T-helper 1 cell treated with Interleukin-12 subunit alpha and Interleukin-12 subunit beta and Interleukin-4 antibody, amounts not matched to agents 30 μg/mL and 1 μg/mL, for 36 hours (primary cell): ENCODE results near the gene P4HA3.

Source experiments
- H3K27ac Mint-ChIP-seq: one replicate; pipeline ENCODE4 v1.8.0; 2021; ENCODE audit warnings: mild to moderate bottlenecking, mixed read lengths
- H3K27me3 Mint-ChIP-seq: one replicate; pipeline ENCODE4 v1.8.0; 2021; ENCODE audit warnings: low read depth, mixed read lengths
- H3K36me3 Mint-ChIP-seq: one replicate; pipeline ENCODE4 v1.8.0; 2021; ENCODE audit warnings: low read depth, mixed read lengths
- H3K4me1 Mint-ChIP-seq: one replicate; pipeline ENCODE4 v1.8.0; 2021; ENCODE audit warnings: low read depth, mixed read lengths
- H3K4me3 Mint-ChIP-seq: one replicate; pipeline ENCODE4 v1.8.0; 2021; ENCODE audit warnings: mild to moderate bottlenecking, moderate library complexity, mixed read lengths
- H3K9me3 Mint-ChIP-seq: one replicate; pipeline ENCODE4 v1.8.0; 2021; ENCODE audit warnings: mixed read lengths

P4HA3 gene

GRCh38 chr11:74221816-74222215 lies 89.6 kb downstream of the P4HA3 start:
- Mint-ChIP-seq H3K27me3 (no peaks in the 10 kb centered on the region), H3K9me3 (peaks cover 7% of the 10 kb centered on the region), H3K27ac (no peak overlapping the region), H3K4me3 (no peak overlapping the region), H3K36me3 (peaks cover 15% of the 10 kb centered on the region), H3K4me1 (no peaks in the 10 kb centered on the region)

GRCh38 chr11:74220376-74220775 lies 91.1 kb downstream of the P4HA3 start:
- peaks cover 21% of the 10 kb centered on the region for H3K36me3 Mint-ChIP-seq
- H3K27ac Mint-ChIP-seq, result no peak overlapping the region
- peaks cover 11% of the 10 kb centered on the region for H3K9me3 Mint-ChIP-seq
- no peak overlapping the region for H3K4me3 Mint-ChIP-seq
- no peaks in the 10 kb centered on the region for H3K27me3 Mint-ChIP-seq
- peaks cover 1% of the 10 kb centered on the region for H3K4me1 Mint-ChIP-seq
